Small intestine (tissue), 7 donors: ENCODE measurements around the gene AATF. TPM values are rescaled to one million over a fixed set of nuclear protein-coding genes. Genes with fewer than 3 reads are reported as not detected.

Source experiments
- DNase-seq, 2 donors: peaks; one replicate each; pipeline versions ENCODE4 v3.0.0 to v3.0.0-alpha.2; 2013
- FAIRE-seq: peaks from 2 replicates; lab custom pipeline; 2012; peaks lifted over from hg19 to GRCh38; lab: Jason Lieb, UNC
- H3K27ac ChIP-seq, 3 donors: one replicate each; pipeline ENCODE4 v1.5.1; 2013; ENCODE audit warnings: low read length in 2 of 3, mild to moderate bottlenecking in 2 of 3, control low read depth in 1 of 3, inconsistent platforms in 1 of 3, low read depth in 1 of 3, moderate library complexity in 1 of 3
- H3K27me3 ChIP-seq, 3 donors: one replicate each; pipeline ENCODE4 v1.6.1; 2013; ENCODE audit warnings: low read length in 3 of 3, inconsistent platforms in 1 of 3; ENCODE audit not compliant: control insufficient read depth in 3 of 3, insufficient read depth in 3 of 3
- H3K36me3 ChIP-seq, 3 donors: one replicate each; pipeline ENCODE4 v1.6.1; 2013; ENCODE audit warnings: low read length in 3 of 3, inconsistent platforms in 1 of 3, low read depth in 1 of 3, mild to moderate bottlenecking in 1 of 3, moderate library complexity in 1 of 3; ENCODE audit not compliant: control insufficient read depth in 3 of 3, insufficient read depth in 2 of 3
- H3K4me1 ChIP-seq, 3 donors: one replicate each; pipeline ENCODE4 v1.6.1; 2013; ENCODE audit warnings: low read length in 2 of 3, inconsistent platforms in 1 of 3, low read depth in 1 of 3, mild to moderate bottlenecking in 1 of 3, moderate library complexity in 1 of 3; ENCODE audit not compliant: control insufficient read depth in 3 of 3, insufficient read depth in 2 of 3
- H3K4me3 ChIP-seq, 3 donors: one replicate each; pipeline ENCODE4 v1.5.1; 2013; ENCODE audit warnings: low read length in 3 of 3, control low read depth in 1 of 3, inconsistent platforms in 1 of 3, low read depth in 1 of 3, mild to moderate bottlenecking in 1 of 3, moderate library complexity in 1 of 3
- H3K9me3 ChIP-seq, 2 donors: one replicate each; pipeline ENCODE4 v1.6.1; 2013; ENCODE audit warnings: low read depth in 1 of 2, low read length in 1 of 2; ENCODE audit not compliant: control insufficient read depth in 2 of 2, insufficient read depth in 1 of 2
- WGBS, 3 donors: extraction: QIAGEN DNeasy Blood & Tissue Kit; methylation state at CpG; one replicate each; pipeline ENCODE4 v1.1.7; 2013; 5-methylcytosine and 5-hydroxymethylcytosine counted together
- polyA plus RNA-seq, 4 donors: library from polyadenylated mRNA; stranded (reverse) in 3 of 4; unstranded in 1 of 4; fragments of 200-250 nt in 3 of 4; fragments of 120-200 nt in 1 of 4; gene quantifications; one replicate each; pipeline versions ENCODE4 v1.2.1 to v1.2.3, GENCODE V29; 2013
- donor health status: healthy with polysubstance abuse.
- donor health status: control.
- donor health status: control.
- donor health status: Bipolar disorder and iron deficiency.
- donor health status: healthy.

Gene AATF
- polyA plus RNA-seq, 4 donors: 33.2 to 50.5 (median 36.0) TPM

GRCh38 chr17:36926701-36927100, 22.1 kb upstream of the AATF start:
- no peak for DNase-seq
- 71 to 86% (median 74%) methylated on average over 2 of the region's 2 CpGs for WGBS, 3 donors
- no peaks in the 10 kb centered on the region for H3K9me3 ChIP-seq
- no peak overlapping the region for H3K4me3 ChIP-seq
- no peak overlapping the region for H3K27ac ChIP-seq
- H3K4me1 ChIP-seq: peaks cover 0 to 15% (median 0%) of the 10 kb centered on the region in 3 donors
- FAIRE-seq: no peak
- no peaks in the 10 kb centered on the region for H3K36me3 ChIP-seq
- H3K27me3 ChIP-seq: peaks cover 0 to 53% (median 50%) of the 10 kb centered on the region in 3 donors

GRCh38 chr17:36928471-36929345, 20.0 kb upstream of the AATF start:
- Histone ChIP-seq H3K27me3 (peaks cover 0 to 70% (median 59%) of the 10 kb centered on the region in 3 donors), H3K4me1 (peaks cover 0 to 32% (median 0%) of the 10 kb centered on the region in 3 donors), H3K4me3 (no peak overlapping the region), H3K36me3 (no peaks in the 10 kb centered on the region), H3K9me3 (no peaks in the 10 kb centered on the region), H3K27ac (no peak overlapping the region)
- DNase-seq (peak in 1 of 2 donors; percentile 36), FAIRE-seq (no peak)
- 43 to 48% (median 45%) methylated on average over 13 of the region's 13 CpGs for WGBS, 3 donors

- H3K27ac ChIP-seq: no peak overlapping the region
Observed at GRCh38 chr17:36929851-36930582, 18.7 kb upstream of the AATF start.

GRCh38 chr17:36930583-36930900, 18.2 kb upstream of the AATF start:
- DNase-seq: no peak
- 67 to 89% (median 67%) methylated on average over 1 of the region's 1 CpG for WGBS, 3 donors
- Histone ChIP-seq H3K4me1 (peaks cover 0 to 44% (median 0%) of the 10 kb centered on the region in 3 donors), H3K27me3 (peaks cover 4 to 84% (median 76%) of the 10 kb centered on the region in 3 donors), H3K27ac (no peak overlapping the region), H3K4me3 (no peak overlapping the region), H3K36me3 (no peaks in the 10 kb centered on the region), H3K9me3 (peaks cover 0 to 3% of the 10 kb centered on the region in 2 donors)
- FAIRE-seq: no peak

More at GRCh38 chr17:36929851-36930582, 18.7 kb upstream of the AATF start:
- Histone ChIP-seq H3K4me3 (no peak overlapping the region), H3K9me3 (no peaks in the 10 kb centered on the region), H3K27me3 (peaks cover 4 to 81% (median 71%) of the 10 kb centered on the region in 3 donors), H3K4me1 (peaks cover 0 to 39% (median 0%) of the 10 kb centered on the region in 3 donors), H3K36me3 (no peaks in the 10 kb centered on the region)
- 41 to 61% (median 47%) methylated on average over 16 of the region's 16 CpGs for WGBS, 3 donors
- DNase-seq (no peak), FAIRE-seq (no peak)

- DNase-seq (no peak), FAIRE-seq (no peak)
- no peak overlapping the region for H3K27ac ChIP-seq
- no peak overlapping the region for H3K4me3 ChIP-seq
- WGBS, 3 donors: 44 to 50% (median 50%) methylated on average over 7 of the region's 7 CpGs
- H3K36me3 ChIP-seq: no peaks in the 10 kb centered on the region
- H3K27me3 ChIP-seq: peaks cover 4 to 90% (median 79%) of the 10 kb centered on the region in 3 donors
- H3K4me1 ChIP-seq: peaks cover 0 to 50% (median 2%) of the 10 kb centered on the region in 3 donors
- peaks cover 0 to 3% of the 10 kb centered on the region in 2 donors for H3K9me3 ChIP-seq
Observed at GRCh38 chr17:36931096-36931696, 17.6 kb upstream of the AATF start.

GRCh38 chr17:36931697-36932382, 16.9 kb upstream of the AATF start:
- Histone ChIP-seq H3K36me3 (no peaks in the 10 kb centered on the region), H3K27ac (no peak overlapping the region), H3K27me3 (peaks cover 4 to 96% (median 79%) of the 10 kb centered on the region in 3 donors), H3K9me3 (peaks cover 0 to 3% of the 10 kb centered on the region in 2 donors), H3K4me3 (peak overlapping the region in 1 of 3 donors; percentile 6), H3K4me1 (peaks cover 0 to 52% (median 5%) of the 10 kb centered on the region in 3 donors)
- WGBS, 3 donors: 3% methylated on average over 30 of the region's 30 CpGs
- DNase-seq: no peak
- FAIRE-seq: no peak

GRCh38 chr17:36932383-36932693, 16.4 kb upstream of the AATF start:
- FAIRE-seq: no peak
- Histone ChIP-seq H3K4me3 (peak overlapping the region in 1 of 3 donors; percentile 6), H3K27ac (no peak overlapping the region), H3K36me3 (no peaks in the 10 kb centered on the region), H3K27me3 (peaks cover 4 to 98% (median 79%) of the 10 kb centered on the region in 3 donors), H3K9me3 (peaks cover 0 to 3% of the 10 kb centered on the region in 2 donors), H3K4me1 (peaks cover under 1 to 52% (median 6%) of the 10 kb centered on the region in 3 donors)
- no peak for DNase-seq
- WGBS, 3 donors: 3 to 11% (median 7%) methylated on average over 16 of the region's 16 CpGs
